GM21528 (cell line): ENCODE measurements around the gene UBQLN4.
A peak's percentile ranks its signal among the peaks of the same experiment; 100 is the strongest.

ENCODE experiments used
- ATAC-seq: cut with Tn5 transposase; IDR thresholded peaks from one replicate; pipeline ENCODE4 v1.9.1; 2021; ENCODE audit warnings: mild to moderate bottlenecking, moderate library complexity; ENCODE audit not compliant: unreplicated experiment, low FRiP score

Gene UBQLN4

DNA sequence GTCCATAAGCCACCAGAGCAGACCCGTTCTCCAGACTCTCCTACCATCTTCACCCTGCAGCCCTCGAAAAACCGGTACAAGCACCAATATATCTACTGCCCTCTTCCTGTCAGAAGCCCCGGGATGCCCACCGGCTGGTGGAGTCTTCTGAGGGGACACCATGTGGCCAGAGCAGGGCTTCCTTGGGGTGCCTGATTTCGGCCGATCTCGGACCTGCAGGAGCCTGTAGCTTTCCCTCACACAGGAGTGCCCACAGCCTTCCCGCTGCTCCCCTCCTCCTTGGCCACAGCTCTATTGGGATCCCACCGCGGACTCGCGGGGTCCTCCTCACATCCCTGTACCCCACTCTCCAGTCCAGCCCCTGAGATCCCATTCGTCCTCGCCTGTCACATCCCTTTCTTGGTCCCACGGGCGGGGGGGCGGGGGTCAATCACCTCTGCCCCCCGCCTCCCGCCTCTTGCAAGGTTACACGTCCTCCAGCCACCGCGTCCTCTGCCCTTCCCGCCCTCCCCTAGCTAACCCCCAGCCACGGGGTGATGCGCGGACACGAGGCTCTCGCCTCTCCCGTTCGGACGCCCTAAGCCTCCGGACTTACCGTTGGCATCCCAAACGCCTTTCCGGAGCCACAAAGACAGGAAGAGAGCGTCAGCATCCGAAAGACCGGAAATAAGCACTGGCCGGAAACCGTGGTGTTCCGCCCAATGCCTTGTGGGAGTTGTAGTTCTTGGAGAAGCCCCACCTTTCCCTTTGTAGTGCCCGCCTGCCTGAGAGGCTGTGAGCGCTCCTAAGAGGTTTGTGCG, 33.1 kb downstream of the UBQLN4 start, which contains the start of gene SSR2:
SSR2 (minus strand) TSS at position 659 of the 800 bp plus-strand sequence. CDS start 784 bp downstream, outside the sequence.
- peak; percentile 94 for ATAC-seq

DNA sequence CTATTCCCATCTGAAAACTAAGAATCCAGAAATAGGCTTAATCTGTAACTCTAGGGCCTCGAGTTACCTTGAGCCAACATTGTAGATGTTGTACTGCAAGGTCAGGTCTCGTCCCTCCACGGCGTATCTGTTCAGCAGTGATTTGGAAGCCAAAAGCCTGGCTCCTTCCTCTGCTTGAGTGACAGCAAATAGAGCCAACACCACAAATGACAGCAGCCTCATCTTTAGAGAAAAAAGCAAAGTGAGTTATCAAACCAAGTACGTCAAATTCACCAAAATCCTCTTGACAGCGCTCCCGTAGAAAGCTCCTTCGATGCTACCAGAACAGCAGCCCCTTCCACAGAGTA, 33.7 kb downstream of the UBQLN4 start:
- no peak for ATAC-seq

DNA sequence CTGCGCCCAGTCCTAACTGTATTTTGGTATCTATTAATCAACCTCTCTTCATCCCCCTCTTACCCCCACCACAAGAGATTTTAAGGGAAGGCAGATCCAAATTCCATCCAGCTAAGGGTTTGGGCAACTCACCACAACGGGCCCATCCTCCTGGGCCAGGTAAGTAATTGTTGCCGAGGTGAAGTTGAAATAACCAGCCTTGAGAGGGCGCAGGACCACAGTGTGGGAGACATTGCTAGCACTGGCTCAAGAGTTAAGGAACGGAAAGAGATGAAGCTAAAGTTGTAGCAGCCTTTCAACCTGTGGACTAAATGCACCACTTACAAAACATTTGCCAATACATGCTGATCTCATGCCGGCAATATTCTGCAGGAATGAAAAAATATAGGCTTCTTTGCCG, 38.8 kb downstream of the UBQLN4 start:
- ATAC-seq, result no peak

GRCh38 chr1:156012051-156012817, 41.4 kb downstream of the UBQLN4 start:
- ATAC-seq, result peak; percentile 73

GRCh38 chr1:156009404-156009803, 44.2 kb downstream of the UBQLN4 start:
- no peak for ATAC-seq

DNA sequence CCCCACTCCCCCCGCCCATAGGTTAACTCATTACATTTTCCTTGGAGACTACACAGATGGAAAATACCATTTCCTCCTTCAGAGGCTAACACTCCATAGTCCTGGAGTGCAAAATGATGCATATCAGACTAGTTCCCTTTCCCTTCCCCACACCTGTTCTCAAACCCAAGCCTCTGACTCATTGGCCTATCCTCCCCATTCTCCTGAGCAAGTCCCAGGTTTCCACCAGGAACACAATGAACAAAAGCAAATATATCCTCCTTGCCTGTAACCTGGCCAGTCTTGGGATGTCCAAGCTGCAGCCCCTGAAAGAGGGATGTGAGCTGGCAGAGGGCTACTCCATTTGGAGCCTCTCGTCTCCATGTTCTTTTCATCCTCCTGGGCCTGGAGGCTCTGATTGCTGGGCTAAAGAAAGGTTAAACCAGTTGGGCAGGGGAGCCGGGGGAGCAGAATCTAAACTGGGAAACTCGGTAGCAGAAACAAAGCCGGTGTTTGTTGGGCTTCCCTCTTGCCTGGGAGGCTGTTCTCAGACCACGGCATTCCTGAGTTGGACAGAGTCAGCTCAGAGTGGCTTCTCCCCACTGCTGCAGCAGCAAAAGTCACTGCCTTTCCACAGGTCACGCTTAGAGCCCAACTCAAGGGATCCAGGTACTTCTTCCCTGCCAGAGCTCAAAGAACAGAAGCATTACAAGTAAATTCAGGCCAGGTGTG, 46.8 kb downstream of the UBQLN4 start:
- no peak for ATAC-seq

DNA sequence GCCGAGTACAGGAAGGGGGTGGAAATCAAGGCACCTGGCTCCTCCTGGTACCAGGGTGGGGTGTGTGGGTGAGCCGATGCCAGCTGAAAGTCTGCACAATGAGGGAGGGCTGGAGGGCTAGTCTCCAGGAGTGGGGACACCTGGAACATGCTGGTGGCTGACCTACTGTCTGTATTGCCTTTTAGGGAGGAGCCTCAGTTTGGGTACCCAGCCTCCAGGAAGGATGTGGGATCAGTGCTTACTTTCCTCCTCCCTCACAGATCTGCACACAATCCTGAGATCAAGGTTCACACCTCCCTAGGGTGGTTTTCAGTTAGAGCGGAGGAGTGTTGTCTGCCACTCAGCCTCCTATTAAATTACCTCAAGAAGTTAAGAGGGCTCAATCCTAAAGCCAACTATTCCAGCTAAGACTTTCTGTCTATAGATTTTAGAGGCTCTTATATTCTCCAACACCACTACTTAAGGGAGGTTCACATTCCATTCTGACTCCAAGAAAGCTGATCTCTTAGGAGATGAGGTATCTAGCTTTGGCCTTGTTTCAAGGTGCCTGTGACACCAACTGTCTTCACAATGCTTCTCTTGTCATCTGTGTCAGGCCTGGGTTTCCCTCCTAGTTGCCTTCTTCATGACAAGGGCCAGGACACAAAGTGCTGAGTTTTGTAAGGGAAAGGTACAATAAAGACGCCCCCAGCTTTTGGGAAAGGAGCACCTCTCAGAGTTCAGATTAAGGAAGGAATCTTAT, 48.6 kb downstream of the UBQLN4 start:
- ATAC-seq, result no peak

GRCh38 chr1:156003923-156004188, 49.7 kb downstream of the UBQLN4 start:
- no peak for ATAC-seq

- ATAC-seq, result no peak
Observed at GRCh38 chr1:156002188-156002911, 51.2 kb downstream of the UBQLN4 start.

DNA sequence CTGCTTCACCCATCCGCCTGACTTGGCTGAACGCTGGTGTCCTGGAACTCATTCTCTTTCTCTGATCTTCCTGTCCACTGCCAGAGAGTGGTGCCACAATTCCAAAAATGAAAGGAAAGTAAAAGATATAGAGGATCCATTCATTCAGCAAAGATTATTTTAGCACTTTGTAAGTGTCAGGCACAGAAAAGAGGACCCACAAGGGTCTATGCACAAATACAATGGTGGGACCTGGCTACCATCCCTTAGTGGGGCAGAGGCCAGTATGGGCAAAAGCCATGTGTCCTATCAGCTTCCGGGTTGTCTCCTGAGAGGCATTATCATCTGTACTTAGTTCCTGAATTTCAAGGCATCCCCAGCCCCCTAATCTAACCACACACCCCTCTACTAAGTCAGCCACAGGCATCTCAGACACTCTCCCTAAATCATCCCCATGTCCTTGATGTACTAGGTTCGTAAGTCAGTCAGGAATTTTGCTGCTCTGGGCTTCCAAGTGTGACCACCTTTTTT, 51.9 kb downstream of the UBQLN4 start:
- no peak for ATAC-seq

DNA sequence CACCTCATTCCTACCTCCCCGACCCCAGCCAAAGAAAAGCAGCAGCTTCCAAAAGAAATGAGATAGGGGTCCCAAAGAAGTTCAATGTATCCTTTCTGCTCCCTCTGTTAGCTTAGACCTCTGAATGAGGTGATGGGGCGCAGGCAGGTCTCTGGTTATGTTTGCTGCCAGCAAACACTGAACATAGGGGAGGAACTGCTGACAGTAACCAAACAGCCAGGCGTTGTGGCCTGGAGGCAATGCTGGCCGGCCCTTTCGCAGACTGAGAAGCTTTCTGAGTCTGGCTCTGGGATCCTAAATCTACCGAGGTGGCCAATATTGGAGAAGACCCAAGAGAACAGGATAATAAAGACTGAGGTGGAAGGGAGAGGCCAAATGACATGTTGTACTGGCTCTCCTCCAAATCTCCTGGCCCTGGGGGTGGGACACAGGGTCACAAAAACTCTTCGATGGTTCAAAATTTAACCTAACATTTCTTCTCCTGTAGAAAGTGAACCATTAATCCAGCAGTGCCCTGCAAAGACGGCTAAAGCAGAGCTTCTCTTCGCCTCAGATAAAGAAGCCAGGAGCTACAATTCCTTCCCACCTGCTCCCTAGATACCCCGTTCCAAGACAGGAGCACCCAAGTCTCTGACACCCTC, 52.5 kb downstream of the UBQLN4 start:
- no peak for ATAC-seq

DNA sequence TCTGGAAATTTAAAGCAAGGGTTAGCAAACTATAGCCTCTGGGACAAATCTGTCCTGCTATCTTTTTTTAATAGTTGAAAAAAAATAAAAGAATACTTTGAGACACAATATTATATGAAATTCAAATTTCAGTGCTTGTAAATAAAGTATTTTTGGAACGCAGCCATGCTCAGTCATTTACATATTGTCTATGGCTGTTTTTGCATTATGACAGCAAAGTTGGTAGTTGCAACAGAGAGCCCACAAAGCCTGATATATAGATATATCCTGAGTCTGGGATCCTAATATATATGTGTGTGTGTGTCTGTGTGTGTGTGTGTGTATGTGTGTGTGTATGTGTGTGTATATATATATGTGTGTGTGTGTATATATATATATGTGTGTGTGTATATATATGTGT, 53.6 kb downstream of the UBQLN4 start:
- no peak for ATAC-seq

GRCh38 chr1:155996166-155996565, 57.4 kb downstream of the UBQLN4 start:
- ATAC-seq, result no peak

DNA sequence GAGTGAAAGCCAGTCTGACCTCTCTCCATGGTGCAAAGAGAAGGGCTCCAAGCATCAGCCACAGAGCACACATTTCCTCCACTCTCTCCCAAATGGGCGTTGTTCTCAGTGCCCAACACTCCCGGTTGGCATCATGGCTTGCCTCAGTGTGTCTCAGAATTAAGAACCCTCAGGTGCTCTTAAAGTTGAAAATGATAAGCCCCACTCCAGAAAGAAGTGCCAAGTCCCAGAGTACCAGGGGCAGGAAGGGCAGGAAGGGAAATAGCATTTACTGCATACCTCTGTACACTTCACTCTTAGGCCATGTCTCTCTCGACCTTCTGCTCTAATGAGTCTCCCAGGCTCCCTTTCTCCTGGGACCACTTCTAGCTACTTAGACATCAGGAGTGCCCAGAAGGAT, 60.0 kb downstream of the UBQLN4 start:
- ATAC-seq, result no peak

GRCh38 chr1:155990005-155990739, 63.4 kb downstream of the UBQLN4 start:
- no peak for ATAC-seq

GRCh38 chr1:155989242-155990004, 64.2 kb downstream of the UBQLN4 start:
- peak; percentile 76 for ATAC-seq
